ELF-1 (cell line): ENCODE results near the gene RGS14.
"Not testable (repeated sequence)": the region's sequence is repeated elsewhere in the genome, so short reads cannot be mapped to it uniquely, and the experiment has no call there.

ENCODE experiments used
- DNase-seq: peaks from one replicate; pipeline ENCODE4 v3.0.0-alpha.2; 2016; ENCODE audit warnings: low read depth, low spot score

RGS14 gene

GRCh38 chr5:177402271-177403043 is 44.7 kb downstream of the RGS14 start:
- DNase-seq = peak; percentile 89

- DNase-seq = peak; percentile 29
These were observed 45.5 kb downstream of the RGS14 start for GRCh38 chr5:177403102-177403791.

GRCh38 chr5:177403792-177404640 is 46.3 kb downstream of the RGS14 start:
- DNase-seq = peak; percentile 65

GRCh38 chr5:177404641-177405179 is 47.0 kb downstream of the RGS14 start:
- no peak for DNase-seq

- no peak for DNase-seq
These were observed 47.6 kb downstream of the RGS14 start for GRCh38 chr5:177405312-177405711.

GRCh38 chr5:177405805-177406204 is 48.1 kb downstream of the RGS14 start:
- no peak for DNase-seq

GRCh38 chr5:177409043-177409801 is 51.5 kb downstream of the RGS14 start, which contains the start of gene F12:
Gene F12, minus strand, starts transcription at chr5:177409564. Its CDS starts 37 bp downstream, at chr5:177409527.
- no peak for DNase-seq

- no peak for DNase-seq
These were observed 52.9 kb downstream of the RGS14 start for GRCh38 chr5:177410575-177410974.

GRCh38 chr5:177412603-177413233 is 55.0 kb downstream of the RGS14 start:
- DNase-seq = no peak

- no peak for DNase-seq
These were observed 56.8 kb downstream of the RGS14 start for GRCh38 chr5:177414481-177414880.

- DNase-seq = not testable (repeated sequence)
These were observed 59.4 kb downstream of the RGS14 start for GRCh38 chr5:177417081-177417480.

- no peak for DNase-seq
These were observed 61.3 kb downstream of the RGS14 start for GRCh38 chr5:177419046-177419445.

GRCh38 chr5:177420472-177420871 is 62.7 kb downstream of the RGS14 start:
- not testable (repeated sequence) for DNase-seq

- DNase-seq = no peak
These were observed 63.5 kb downstream of the RGS14 start for GRCh38 chr5:177421062-177421798.
